ENCODE results near the gene PLEK.

DNA sequence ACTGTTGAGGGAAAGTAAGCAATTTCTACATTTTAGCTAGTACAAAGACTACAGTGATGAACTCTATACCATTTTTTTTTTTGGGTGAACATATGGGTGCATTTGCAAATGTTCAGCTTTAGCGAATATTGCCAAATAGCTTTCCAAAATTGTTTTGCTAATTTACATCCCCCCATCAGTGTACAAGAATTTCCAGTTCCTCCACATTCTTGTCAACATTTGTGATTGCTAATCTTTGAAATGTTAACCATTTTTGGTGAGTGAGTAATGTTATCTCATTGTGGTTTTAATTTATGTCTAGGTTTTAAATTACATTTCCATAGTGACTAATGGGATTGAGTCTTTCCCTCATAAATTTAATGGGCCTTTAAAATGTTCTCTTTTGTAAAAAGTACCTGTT lies 28.9 kb upstream of the PLEK start:
- TF ChIP-seq, protein P1, sequence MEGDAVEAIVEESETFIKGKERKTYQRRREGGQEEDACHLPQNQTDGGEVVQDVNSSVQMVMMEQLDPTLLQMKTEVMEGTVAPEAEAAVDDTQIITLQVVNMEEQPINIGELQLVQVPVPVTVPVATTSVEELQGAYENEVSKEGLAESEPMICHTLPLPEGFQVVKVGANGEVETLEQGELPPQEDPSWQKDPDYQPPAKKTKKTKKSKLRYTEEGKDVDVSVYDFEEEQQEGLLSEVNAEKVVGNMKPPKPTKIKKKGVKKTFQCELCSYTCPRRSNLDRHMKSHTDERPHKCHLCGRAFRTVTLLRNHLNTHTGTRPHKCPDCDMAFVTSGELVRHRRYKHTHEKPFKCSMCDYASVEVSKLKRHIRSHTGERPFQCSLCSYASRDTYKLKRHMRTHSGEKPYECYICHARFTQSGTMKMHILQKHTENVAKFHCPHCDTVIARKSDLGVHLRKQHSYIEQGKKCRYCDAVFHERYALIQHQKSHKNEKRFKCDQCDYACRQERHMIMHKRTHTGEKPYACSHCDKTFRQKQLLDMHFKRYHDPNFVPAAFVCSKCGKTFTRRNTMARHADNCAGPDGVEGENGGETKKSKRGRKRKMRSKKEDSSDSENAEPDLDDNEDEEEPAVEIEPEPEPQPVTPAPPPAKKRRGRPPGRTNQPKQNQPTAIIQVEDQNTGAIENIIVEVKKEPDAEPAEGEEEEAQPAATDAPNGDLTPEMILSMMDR (conservative IDR thresholded peaks at IDR 0.05 in 1 of 2, IDR thresholded peaks at IDR 0.05 in 1 of 2; ENCODE audit: low read depth in 1 of 2, low read length in 2 of 2) = no peak
- no peak for TF ChIP-seq EZH2 (IDR thresholded peaks at IDR 0.05; ENCODE audit: low read length, missing control alignments)

Measured in fibroblast of lung (primary cell).